HG03039 (cell line): ENCODE data around the gene CARNS1.
"Not testable (repeated sequence)": the region's sequence is repeated elsewhere in the genome, so short reads cannot be mapped to it uniquely, and the experiment has no call there.

Experiments used
- ATAC-seq: cut with Tn5 transposase; IDR thresholded peaks from one replicate; pipeline ENCODE4 v1.9.1; 2021; ENCODE audit warnings: mild to moderate bottlenecking, moderate library complexity; ENCODE audit not compliant: unreplicated experiment

The CARNS1 gene

DNA sequence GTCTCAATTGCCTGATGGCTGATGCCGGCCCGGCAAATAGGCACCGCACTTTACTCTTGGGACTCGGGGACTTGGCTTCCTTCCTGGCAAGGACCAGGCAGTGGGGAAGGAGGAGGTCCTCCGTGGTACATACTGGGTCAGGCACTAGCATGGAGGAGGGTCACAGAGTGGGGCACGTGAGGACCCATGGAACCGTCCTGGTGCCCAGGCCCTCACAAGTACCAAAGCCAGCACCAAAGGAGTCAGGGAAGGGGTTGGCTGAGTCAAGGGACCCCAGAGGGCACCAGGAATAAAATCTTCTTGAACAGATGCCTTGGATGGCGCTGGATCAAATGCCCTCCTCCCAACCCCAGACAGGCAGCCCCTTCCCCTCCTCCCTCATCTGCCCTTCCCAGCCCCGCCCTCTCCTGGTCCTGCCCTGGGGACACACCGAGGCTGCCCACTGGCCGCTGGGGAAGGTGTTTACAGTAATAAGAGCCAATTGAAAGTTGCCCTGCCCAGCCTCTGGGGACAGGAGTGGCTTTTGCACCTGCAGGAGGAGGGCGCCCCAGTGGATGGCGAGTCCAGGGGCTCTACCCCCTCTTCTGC is 5.6 kb upstream of the CARNS1 start:
- no peak for ATAC-seq

GRCh38 chr11:67410369-67410831 is 5.1 kb upstream of the CARNS1 start:
- no peak for ATAC-seq

- ATAC-seq, result no peak
Observed at GRCh38 chr11:67410984-67411784, 4.3 kb upstream of the CARNS1 start.

- ATAC-seq, result no peak
Observed at GRCh38 chr11:67411785-67412152, 3.7 kb upstream of the CARNS1 start.

DNA sequence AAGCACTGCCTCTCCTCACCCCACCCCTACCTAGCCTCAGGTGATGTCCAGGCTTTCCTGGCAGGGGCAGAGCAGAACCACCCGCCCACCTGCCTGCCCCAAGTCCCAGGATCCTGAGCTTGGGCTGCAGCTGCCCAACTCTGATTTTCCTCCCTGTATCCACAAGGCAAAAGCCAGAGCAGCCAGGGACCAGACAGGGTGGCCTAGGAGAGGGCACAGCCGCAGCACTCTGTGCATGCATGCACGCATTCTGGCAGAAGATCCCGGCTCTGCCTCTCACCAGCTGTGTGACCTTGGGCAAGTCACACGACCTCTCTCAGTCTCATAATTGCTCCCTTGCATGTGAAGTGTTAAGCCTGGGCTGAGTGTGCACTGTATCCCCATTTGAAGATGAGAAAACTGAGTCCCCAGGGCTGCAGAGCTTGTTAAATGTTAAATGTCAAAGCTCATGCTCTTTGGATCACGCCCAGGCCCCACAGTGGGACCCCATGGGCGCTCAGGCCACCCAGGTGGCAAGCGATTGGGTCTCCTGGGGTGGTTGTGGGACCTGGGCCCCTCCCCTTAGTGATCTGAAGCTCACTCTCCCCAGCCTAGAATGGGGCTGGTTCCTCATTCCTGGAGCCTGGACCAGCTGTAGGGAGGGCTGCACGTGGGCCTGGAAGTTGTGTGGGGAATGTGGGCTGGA is 2.8 kb upstream of the CARNS1 start:
- no peak for ATAC-seq

DNA sequence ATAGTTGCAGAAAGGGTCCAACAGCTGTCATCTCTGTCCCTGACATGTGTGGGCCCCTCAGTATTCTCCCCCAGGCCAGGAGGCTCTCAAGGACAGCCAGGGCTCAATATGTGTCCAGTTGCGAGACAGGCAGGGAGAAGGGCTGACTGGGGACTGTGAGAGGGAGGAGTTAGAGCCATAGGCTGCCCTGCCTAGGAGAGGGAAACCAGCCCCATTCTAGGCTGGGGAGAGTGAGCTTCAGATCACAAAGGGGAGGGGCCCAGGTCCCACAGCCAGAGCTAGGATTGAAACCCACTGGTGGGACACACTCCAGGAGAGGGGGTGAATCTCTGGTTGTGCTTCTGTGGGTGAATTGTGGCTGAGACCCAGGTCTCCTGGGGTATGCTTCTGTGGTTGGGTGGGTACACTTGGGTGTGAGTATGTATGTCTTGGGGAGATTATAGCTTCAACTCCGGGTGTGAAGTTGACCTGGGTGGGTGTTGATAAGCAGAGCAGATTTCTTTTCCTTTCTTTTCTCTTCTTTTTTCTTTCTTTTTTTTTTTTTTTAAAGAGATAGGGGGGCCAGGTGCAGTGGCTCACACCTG is 2.1 kb upstream of the CARNS1 start:
- no peak for ATAC-seq

GRCh38 chr11:67416416-67417335 is 1.2 kb downstream of the CARNS1 start:
- no peak for ATAC-seq

DNA sequence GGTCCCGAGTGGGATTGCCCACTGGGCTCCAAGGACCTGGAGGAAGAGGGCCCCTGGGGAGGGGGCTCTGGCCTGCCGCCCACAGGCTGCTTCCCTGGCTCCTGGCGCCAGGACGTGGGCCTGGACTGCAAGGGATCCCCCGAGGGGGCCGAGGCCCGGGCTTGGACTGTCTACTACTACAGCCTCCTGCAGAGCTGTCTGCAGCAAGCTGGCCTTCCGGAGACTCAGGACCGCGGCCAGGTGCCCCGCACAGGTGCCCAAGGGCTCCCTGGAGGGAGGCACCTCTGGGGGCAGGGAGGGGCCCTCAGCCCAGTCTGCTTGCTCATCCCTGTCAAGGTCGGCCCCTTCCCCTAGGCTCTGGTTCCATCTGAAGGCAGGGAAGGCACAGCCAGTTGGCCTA is 1.9 kb downstream of the CARNS1 start:
- ATAC-seq, result no peak

DNA sequence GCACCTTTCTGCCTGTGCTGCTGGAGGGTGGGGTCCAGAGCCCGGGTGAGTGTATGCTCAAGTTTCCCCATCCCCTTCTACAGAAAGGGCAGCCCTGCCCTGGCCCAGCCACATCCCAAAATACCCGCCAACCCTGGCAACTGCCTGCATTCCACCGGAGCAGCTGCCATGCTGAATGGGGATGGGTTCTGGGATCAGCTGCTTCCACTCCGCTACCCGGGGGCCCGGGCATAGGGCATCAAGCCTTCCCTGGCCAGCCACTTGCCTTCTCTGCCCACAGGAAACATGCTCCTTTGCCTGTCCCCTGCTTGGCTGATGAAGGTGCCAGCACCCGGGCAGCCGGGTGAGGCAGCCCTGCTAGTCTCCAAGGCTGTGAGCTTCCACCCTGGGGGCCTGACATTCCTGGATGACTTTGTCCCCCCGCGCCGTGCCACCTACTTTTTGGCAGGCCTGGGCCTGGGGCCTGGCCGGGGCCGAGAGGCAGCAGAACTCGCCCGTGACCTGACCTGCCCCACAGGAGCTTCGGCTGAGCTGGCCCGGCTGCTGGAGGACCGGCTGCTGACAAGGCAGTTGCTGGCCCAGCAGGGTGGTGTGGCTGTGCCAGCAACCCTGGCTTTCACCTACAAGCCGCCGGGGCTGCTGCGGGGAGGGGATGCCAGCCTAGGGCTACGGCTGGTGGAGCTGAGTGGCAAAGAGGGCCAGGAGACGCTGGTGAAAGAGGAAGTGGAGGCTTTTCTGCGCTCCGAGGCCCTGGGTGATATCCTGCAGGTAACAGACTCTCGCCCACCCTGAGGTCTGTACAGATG is 3.2 kb downstream of the CARNS1 start:
- no peak for ATAC-seq

DNA sequence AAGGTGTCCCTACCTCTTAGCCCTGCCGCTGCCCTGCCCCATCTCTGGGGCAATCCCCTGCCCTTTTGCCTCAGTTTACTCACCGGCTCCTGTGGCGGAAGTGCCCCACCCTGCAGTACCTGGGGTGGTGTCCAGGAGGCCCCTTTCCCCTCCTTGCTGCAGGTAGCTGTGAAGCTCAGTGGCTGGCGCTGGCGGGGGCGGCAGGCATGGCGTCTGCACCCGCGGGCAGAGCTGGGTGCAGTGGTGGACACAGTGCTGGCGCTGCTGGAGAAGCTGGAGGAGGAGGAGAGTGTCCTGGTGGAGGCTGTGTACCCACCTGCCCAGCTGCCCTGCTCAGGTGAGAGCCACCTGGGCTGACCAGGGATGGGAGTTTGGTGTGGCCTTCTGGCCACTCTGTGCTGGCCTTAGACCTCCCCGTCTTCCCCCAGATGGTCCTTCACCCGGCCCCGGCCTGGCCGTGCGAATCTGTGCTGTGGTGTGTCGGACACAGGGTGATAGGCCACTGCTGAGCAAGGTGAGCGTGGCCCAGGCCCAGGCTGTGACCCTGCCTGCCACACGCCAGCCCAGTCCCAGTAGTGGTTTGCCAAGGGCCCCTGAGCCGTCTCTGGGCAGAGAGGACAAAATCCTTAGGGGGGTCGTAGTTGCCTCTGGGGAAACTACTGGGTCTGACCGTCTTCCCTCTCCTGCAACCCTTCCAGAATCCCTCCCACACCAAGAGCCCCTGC is 4.0 kb downstream of the CARNS1 start:
- no peak for ATAC-seq

DNA sequence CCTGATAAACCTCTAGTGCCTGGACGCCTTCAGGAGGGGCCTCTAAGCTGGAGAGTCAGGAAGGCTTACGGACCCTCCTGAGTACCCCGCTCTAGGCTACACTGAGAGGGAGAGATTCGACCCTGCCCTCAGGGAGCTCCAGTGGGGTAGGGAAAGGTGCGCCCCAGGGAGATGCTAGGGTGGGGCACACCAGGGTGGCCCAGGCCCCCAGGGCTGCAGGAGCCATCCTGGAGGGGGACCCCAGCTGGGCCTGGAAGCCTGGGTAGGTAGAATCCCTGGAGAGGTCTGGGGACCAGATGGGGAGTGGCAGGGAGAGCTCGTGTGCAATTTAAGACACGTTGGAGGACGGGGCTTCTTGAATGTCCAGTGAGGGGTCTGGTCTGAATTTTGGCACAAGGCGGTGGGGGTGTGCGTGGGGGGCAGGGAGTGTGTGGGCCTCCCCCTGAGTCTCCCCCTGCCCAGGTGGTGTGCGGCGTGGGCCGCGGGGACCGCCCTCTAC is 4.7 kb downstream of the CARNS1 start:
- no peak for ATAC-seq

DNA sequence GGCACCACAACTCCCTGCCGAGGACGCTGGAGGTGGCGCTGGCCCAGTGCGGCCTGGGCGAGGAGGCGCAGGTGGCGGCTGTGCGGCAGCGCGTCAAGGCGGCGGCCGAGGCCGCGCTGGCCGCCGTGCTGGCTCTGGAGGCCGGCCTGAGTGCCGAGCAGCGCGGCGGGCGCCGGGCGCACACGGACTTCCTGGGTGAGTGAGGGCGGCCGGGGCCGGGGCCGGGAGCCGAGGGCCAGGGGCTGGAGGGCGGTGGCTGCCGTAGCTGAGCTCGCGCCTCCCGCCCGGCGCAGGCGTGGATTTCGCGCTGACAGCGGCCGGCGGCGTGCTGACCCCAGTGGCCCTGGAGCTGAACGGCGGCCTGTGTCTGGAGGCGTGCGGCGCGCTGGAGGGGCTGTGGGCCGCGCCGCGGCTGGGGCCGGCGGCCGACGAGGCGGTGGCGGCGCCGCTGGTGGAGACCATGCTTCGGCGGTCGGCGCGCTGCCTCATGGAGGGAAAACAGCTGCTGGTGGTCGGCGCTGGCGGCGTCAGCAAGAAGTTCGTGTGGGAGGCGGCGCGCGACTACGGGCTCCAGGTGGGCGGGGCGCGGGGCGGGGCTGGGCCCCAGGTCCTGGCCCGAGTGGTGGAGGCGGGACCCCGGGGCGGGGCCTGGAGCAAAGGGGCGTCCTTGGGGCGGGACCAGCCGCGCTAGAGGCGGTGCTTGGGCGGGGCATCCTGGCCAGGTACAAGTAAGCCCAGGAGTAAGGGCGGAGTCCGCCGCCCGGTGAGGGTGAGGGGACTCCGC is 5.4 kb downstream of the CARNS1 start:
- ATAC-seq, result peak; percentile 84

GRCh38 chr11:67421430-67422031 is 6.1 kb downstream of the CARNS1 start:
- no peak for ATAC-seq

- no peak for ATAC-seq
Observed at GRCh38 chr11:67422891-67423290, 7.4 kb downstream of the CARNS1 start.

GRCh38 chr11:67423466-67423865 is 8.0 kb downstream of the CARNS1 start:
- ATAC-seq, result no peak

GRCh38 chr11:67423891-67424613 is 8.6 kb downstream of the CARNS1 start:
- ATAC-seq, result no peak

- not testable (repeated sequence) for ATAC-seq
Observed at GRCh38 chr11:67427364-67427859, 11.9 kb downstream of the CARNS1 start.
